ENCODE results near the gene LDLR. TPM values are rescaled to one million over a fixed set of nuclear protein-coding genes. Genes with fewer than 3 reads are reported as not detected.
"Not testable (repeated sequence)": the region's sequence is repeated elsewhere in the genome, so short reads cannot be mapped to it uniquely, and the experiment has no call there.

The LDLR gene
- total RNA-seq, 2 experiments from 2014 or later: 93.0 to 97.1 TPM

- DNase-seq: no peak
- Mint-ChIP-seq H3K9me3 (no peaks in the 10 kb centered on the region), H3K27ac (peak overlapping the region; percentile 50), H3K36me3 (ENCODE audit: low read depth) (peaks cover 65% of the 10 kb centered on the region), H3K27me3 (no peaks in the 10 kb centered on the region), H3K4me3 (no peak overlapping the region), H3K4me1 (peaks cover under 1% of the 10 kb centered on the region)
- ChIA-PET POLR2A (no interaction called here), CTCF (interaction anchor here (0.9 kb wide), 1 partner anchor 66 kb away, joined by 3 read pairs; no protein-coding TSS in a partner anchor)
Observed at GRCh38 chr19:11115895-11116446, 26.7 kb downstream of the LDLR start.

- H3K36me3 Mint-ChIP-seq (ENCODE audit: low read depth): peaks cover 61% of the 10 kb centered on the region
- H3K27ac Mint-ChIP-seq: peak overlapping the region; percentile 10
- no peaks in the 10 kb centered on the region for H3K9me3 Mint-ChIP-seq
- H3K4me1 Mint-ChIP-seq: peaks cover 2% of the 10 kb centered on the region
- no peaks in the 10 kb centered on the region for H3K27me3 Mint-ChIP-seq
- DNase-seq: no peak
- CTCF ChIA-PET: interaction anchor here (0.9 kb wide), 1 partner anchor 67 kb away, joined by 3 read pairs; no protein-coding TSS in a partner anchor
- no peak overlapping the region for H3K4me3 Mint-ChIP-seq
- POLR2A ChIA-PET: no interaction called here
Observed at GRCh38 chr19:11116507-11116906, 27.2 kb downstream of the LDLR start.

- H3K27me3 Mint-ChIP-seq, DNase-seq, H3K4me1 Mint-ChIP-seq, H3K4me3 Mint-ChIP-seq, H3K9me3 Mint-ChIP-seq, H3K27ac Mint-ChIP-seq: not testable (repeated sequence)
- H3K36me3 Mint-ChIP-seq (ENCODE audit: low read depth): peaks cover 42% of the 10 kb centered on the region
- CTCF ChIA-PET: interaction anchor here (0.6 to 1.0 kb wide), 2 partner anchors 13 to 49 kb away, joined by 3 to 4 read pairs; no protein-coding TSS in a partner anchor
- POLR2A ChIA-PET: interaction anchor here (0.6 kb wide), 1 partner anchor 95 kb away, joined by 4 read pairs; no protein-coding TSS in a partner anchor
Observed at GRCh38 chr19:11121963-11122362, 32.7 kb downstream of the LDLR start.

- Mint-ChIP-seq H3K27ac (no peak overlapping the region), H3K9me3 (no peaks in the 10 kb centered on the region), H3K4me1 (peaks cover 3% of the 10 kb centered on the region), H3K36me3 (ENCODE audit: low read depth) (peaks cover 50% of the 10 kb centered on the region), H3K4me3 (no peak overlapping the region), H3K27me3 (no peaks in the 10 kb centered on the region)
- POLR2A ChIA-PET: no interaction called here
- CTCF ChIA-PET: no interaction called here
- DNase-seq: no peak
Observed at GRCh38 chr19:11123114-11123513, 33.9 kb downstream of the LDLR start.

GRCh38 chr19:11124157-11124556, 34.9 kb downstream of the LDLR start:
- not testable (repeated sequence) for DNase-seq, H3K27ac Mint-ChIP-seq, H3K27me3 Mint-ChIP-seq, H3K4me1 Mint-ChIP-seq, H3K4me3 Mint-ChIP-seq, H3K9me3 Mint-ChIP-seq
- H3K36me3 Mint-ChIP-seq (ENCODE audit: low read depth): peaks cover 46% of the 10 kb centered on the region
- ChIA-PET CTCF (interaction anchor here (0.6 to 0.9 kb wide), 2 partner anchors 84 to 88 kb away, joined by 3 to 5 read pairs; no protein-coding TSS in a partner anchor), POLR2A (interaction anchor here (0.7 kb wide), 1 partner anchor 16 kb away, joined by 4 read pairs; no protein-coding TSS in a partner anchor)

- H3K36me3 Mint-ChIP-seq (ENCODE audit: low read depth): peaks cover 45% of the 10 kb centered on the region
- no peaks in the 10 kb centered on the region for H3K9me3 Mint-ChIP-seq
- no peaks in the 10 kb centered on the region for H3K27me3 Mint-ChIP-seq
- POLR2A ChIA-PET: no interaction called here
- no peak overlapping the region for H3K27ac Mint-ChIP-seq
- H3K4me3 Mint-ChIP-seq: no peak overlapping the region
- CTCF ChIA-PET: interaction anchor here (0.6 to 2.1 kb wide), 18 partner anchors 12 to 408 kb away, joined by 3 to 9 read pairs (median 4); partner anchors contain the start of genes DNM2, KANK2 and SPC24
- peak; percentile 84 for DNase-seq
- H3K4me1 Mint-ChIP-seq: peaks cover 2% of the 10 kb centered on the region
Observed at GRCh38 chr19:11125994-11126685, 36.9 kb downstream of the LDLR start.

- Mint-ChIP-seq H3K27me3 (no peaks in the 10 kb centered on the region), H3K36me3 (ENCODE audit: low read depth) (peaks cover 55% of the 10 kb centered on the region), H3K9me3 (no peaks in the 10 kb centered on the region), H3K4me1 (peaks cover 2% of the 10 kb centered on the region), H3K4me3 (no peak overlapping the region), H3K27ac (no peak overlapping the region)
- ChIA-PET POLR2A (no interaction called here), CTCF (interaction anchor here (1.0 kb wide), 1 partner anchor 25 kb away, joined by 4 read pairs; no protein-coding TSS in a partner anchor)
- DNase-seq: no peak
Observed at GRCh38 chr19:11127905-11128304, 38.6 kb downstream of the LDLR start.

GRCh38 chr19:11130824-11131455, 41.7 kb downstream of the LDLR start:
- ChIA-PET POLR2A (no interaction called here), CTCF (interaction anchor here (0.7 to 1.3 kb wide), 2 partner anchors 11 to 113 kb away, joined by 3 to 4 read pairs; no protein-coding TSS in a partner anchor)
- no peak overlapping the region for H3K27ac Mint-ChIP-seq
- H3K4me1 Mint-ChIP-seq: peaks cover 2% of the 10 kb centered on the region
- DNase-seq: peak; percentile 68
- no peaks in the 10 kb centered on the region for H3K27me3 Mint-ChIP-seq
- no peak overlapping the region for H3K4me3 Mint-ChIP-seq
- H3K9me3 Mint-ChIP-seq: no peaks in the 10 kb centered on the region
- H3K36me3 Mint-ChIP-seq (ENCODE audit: low read depth): peaks cover 55% of the 10 kb centered on the region

GRCh38 chr19:11131471-11131870, 42.2 kb downstream of the LDLR start:
- Mint-ChIP-seq H3K9me3 (no peaks in the 10 kb centered on the region), H3K4me1 (no peaks in the 10 kb centered on the region), H3K36me3 (ENCODE audit: low read depth) (peaks cover 49% of the 10 kb centered on the region), H3K27ac (no peak overlapping the region), H3K4me3 (no peak overlapping the region), H3K27me3 (no peaks in the 10 kb centered on the region)
- ChIA-PET POLR2A (no interaction called here), CTCF (interaction anchor here (1.3 kb wide), 1 partner anchor 11 kb away, joined by 3 read pairs; no protein-coding TSS in a partner anchor)
- no peak for DNase-seq

- Mint-ChIP-seq H3K27me3 (peaks cover 1% of the 10 kb centered on the region), H3K36me3 (ENCODE audit: low read depth) (peaks cover 15% of the 10 kb centered on the region), H3K4me1 (peaks cover 11% of the 10 kb centered on the region), H3K27ac (no peak overlapping the region), H3K4me3 (no peak overlapping the region), H3K9me3 (no peaks in the 10 kb centered on the region)
- DNase-seq: no peak
- POLR2A ChIA-PET: no interaction called here
- CTCF ChIA-PET: interaction anchor here (0.9 kb wide), 1 partner anchor 101 kb away, joined by 4 read pairs; no protein-coding TSS in a partner anchor
Observed at GRCh38 chr19:11136400-11137101, 47.3 kb downstream of the LDLR start.

- Mint-ChIP-seq H3K4me3 (peak overlapping the region; percentile 63), H3K9me3 (no peaks in the 10 kb centered on the region), H3K36me3 (ENCODE audit: low read depth) (peaks cover 6% of the 10 kb centered on the region), H3K27ac (peak overlapping the region; percentile 43), H3K27me3 (peaks cover 1% of the 10 kb centered on the region), H3K4me1 (peaks cover 11% of the 10 kb centered on the region)
- peak; percentile 60 for DNase-seq
- ChIA-PET CTCF (interaction anchor here (0.7 to 2.0 kb wide), 8 partner anchors 10 to 345 kb away, joined by 3 to 6 read pairs (median 4); no protein-coding TSS in a partner anchor), POLR2A (no interaction called here)
Observed at GRCh38 chr19:11137542-11138384, 48.5 kb downstream of the LDLR start.
